VCaP (cell line): ENCODE measurements around the gene ADORA1.

Experiments used
- H3K27ac ChIP-seq: fragments of 450-650 bp; 2 replicates; pipeline ENCODE4 v1.5.1; 2017
- CTCF ChIP-seq: fragments of 450-650 bp; conservative IDR thresholded peaks from 2 replicates; pipeline ENCODE4 v1.5.1; 2017; ENCODE audit warnings: mild to moderate bottlenecking, moderate library complexity

The ADORA1 gene

GRCh38 chr1:203201516-203202205 is 74.1 kb downstream of the ADORA1 start:
- H3K27ac ChIP-seq, result no peak overlapping the region
- TF ChIP-seq CTCF, result no peak

DNA sequence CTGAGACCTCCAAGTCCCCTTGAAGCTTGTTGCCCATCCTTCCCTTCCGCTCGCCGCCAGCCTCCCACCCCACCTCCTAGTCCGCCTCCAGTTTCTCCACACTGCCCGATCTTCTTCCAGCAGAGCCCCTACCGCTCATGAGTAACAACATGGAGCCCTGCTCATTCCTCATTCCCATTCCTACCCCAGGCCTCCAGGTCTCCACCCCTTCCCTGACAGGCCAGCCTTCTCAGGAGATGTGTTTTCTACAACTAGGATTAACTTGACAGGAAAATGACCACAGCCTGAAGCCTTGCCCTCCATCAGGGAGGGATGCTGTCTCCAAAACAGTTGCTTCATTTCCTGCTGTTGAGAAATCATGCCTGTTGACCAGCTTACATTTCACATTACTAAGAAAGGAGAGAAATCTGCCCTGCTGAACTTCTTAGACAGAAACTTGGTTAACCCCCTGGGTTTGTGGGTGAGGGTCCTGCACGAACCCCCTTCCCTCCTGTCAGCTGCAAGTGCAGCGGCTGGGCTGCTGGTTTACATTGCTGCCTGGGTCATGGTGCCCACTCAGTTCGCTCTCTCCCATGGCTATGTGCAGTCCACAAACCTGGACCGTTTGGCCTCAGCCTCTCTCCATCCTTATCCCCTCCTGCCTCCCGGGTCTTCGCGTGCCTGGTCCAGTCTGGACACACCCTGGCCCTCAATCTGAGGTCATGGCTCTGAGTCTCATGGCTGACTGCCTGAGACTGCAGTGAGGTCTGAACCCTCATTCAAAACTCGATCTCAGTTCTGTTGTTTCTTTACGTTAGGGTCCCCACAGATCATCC is 75.1 kb downstream of the ADORA1 start:
- TF ChIP-seq CTCF, result no peak
- H3K27ac ChIP-seq, result no peak overlapping the region

GRCh38 chr1:203204756-203205155 is 77.2 kb downstream of the ADORA1 start:
- no peak for TF ChIP-seq CTCF
- no peak overlapping the region for H3K27ac ChIP-seq

DNA sequence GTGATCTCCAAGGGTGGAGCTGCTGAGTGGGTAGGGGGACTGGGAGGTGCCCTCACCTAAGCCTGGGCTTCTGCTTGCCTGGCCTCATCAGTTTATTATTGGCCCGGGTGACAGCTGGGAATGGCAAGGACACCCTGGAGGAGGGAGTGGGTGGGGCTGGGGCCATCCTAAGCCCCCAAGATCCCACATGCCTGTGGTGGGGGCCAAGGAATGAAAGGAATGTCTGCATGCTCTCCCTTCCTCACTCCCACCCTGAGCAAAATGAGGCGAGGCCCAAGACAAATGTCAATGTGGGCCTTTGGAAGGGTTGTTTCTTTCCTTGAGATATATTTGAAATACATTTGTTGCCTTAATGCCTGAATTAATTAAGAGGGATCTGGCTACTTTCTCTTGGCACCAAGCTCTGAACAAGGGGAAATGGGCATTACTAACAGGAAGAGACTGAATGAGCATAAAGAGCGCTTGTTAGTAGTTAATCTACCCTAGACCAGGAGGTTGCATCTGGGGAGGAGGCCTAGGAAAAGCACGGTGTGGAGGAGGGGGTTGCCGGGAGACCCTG is 78.7 kb downstream of the ADORA1 start:
- TF ChIP-seq CTCF, result no peak
- H3K27ac ChIP-seq, result no peak overlapping the region

DNA sequence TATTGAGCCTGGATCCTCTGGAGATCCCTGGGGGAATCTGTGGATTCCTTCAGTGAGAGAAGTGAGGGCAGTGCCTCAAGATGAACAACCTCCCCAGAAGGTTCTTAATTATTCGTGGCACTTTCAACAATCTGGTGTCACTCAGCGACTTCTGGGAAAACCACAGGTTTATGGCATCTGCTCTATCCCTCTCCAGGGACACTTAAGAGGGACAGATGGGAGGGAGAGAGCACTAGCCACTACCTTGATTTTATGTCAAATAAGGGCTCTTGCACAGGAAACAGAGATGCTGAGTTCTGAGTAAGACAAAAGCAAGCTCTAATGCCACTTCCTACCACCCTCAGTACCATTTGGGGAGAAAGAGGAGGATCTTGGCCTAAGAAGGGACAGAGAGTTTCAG is 80.2 kb downstream of the ADORA1 start:
- no peak for TF ChIP-seq CTCF
- H3K27ac ChIP-seq, result no peak overlapping the region

DNA sequence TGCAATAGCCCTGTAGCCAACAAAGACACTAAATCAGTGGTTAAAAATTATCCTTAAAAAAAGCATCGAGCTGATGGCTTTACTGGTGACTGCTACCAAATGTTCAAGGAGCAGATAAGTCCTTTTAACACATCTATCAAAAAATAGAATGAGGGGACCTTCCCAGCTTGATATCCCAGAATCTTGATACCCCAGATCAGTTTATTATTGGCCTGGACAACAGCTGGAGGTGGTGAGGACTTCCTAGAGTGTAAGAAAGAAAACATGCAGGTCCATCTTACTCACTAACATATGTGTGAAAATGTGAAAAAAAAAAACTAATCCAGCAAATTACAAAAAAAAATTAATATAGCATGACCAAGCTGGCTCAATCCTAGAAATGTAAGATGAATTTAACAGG is 80.7 kb downstream of the ADORA1 start:
- no peak overlapping the region for H3K27ac ChIP-seq
- TF ChIP-seq CTCF, result no peak

GRCh38 chr1:203210350-203210749 is 82.8 kb downstream of the ADORA1 start:
- H3K27ac ChIP-seq, result no peak overlapping the region
- TF ChIP-seq CTCF, result no peak
